C4-2B (cell line): ENCODE results near the gene EWSR1.

Experiments used
- H3K27ac ChIP-seq: fragments of 450-650 bp; 2 replicates; pipeline ENCODE4 v1.5.1; 2017
- CTCF ChIP-seq: fragments of 450-650 bp; conservative IDR thresholded peaks from 2 replicates; pipeline ENCODE4 v1.5.1; 2017; ENCODE audit warnings: mild to moderate bottlenecking
- ZFX ChIP-seq: fragments of 450-650 bp; IDR thresholded peaks from 2 replicates; pipeline ENCODE4 v1.6.1; 2017

EWSR1 gene

GRCh38 chr22:29300467-29300806, 32.4 kb downstream of the EWSR1 start:
- TF ChIP-seq ZFX (no peak), CTCF (no peak)
- no peak overlapping the region for H3K27ac ChIP-seq

GRCh38 chr22:29300807-29301601, 32.9 kb downstream of the EWSR1 start:
- TF ChIP-seq ZFX (no peak), CTCF (no peak)
- no peak overlapping the region for H3K27ac ChIP-seq

- TF ChIP-seq ZFX = no peak
- no peak for TF ChIP-seq CTCF
- H3K27ac ChIP-seq = peak overlapping the region; percentile 48
Measured at GRCh38 chr22:29301716-29302401, 33.8 kb downstream of the EWSR1 start.

GRCh38 chr22:29302402-29302680, 34.3 kb downstream of the EWSR1 start:
- H3K27ac ChIP-seq = peak overlapping the region; percentile 48

GRCh38 chr22:29302681-29303465, 34.8 kb downstream of the EWSR1 start:
- H3K27ac ChIP-seq = peak overlapping the region; percentile 48
- TF ChIP-seq ZFX (no peak), CTCF (no peak)

More at GRCh38 chr22:29302402-29302680, 34.3 kb downstream of the EWSR1 start:
- TF ChIP-seq CTCF (no peak), ZFX (no peak)

GRCh38 chr22:29305836-29306174, 37.7 kb downstream of the EWSR1 start:
- peak overlapping the region; percentile 96 for H3K27ac ChIP-seq
- TF ChIP-seq ZFX = no peak
- TF ChIP-seq CTCF = no peak

- H3K27ac ChIP-seq = peak within 1 kb of the TSS; percentile 96
- TF ChIP-seq ZFX (no peak), CTCF (peak; percentile 67)
Measured at GRCh38 chr22:29306175-29306834, 38.2 kb downstream of the EWSR1 start, which contains the start of gene GAS2L1. Gene GAS2L1, plus strand, starts transcription at chr22:29306650. Its CDS starts 1,456 bp downstream, at chr22:29308106.
